Testis (tissue), 3 donors: ENCODE results near the gene CABCOCO1. TPM values are rescaled to one million over a fixed set of nuclear protein-coding genes. Genes with fewer than 3 reads are reported as not detected.

Experiments
- DNase-seq: peaks from one replicate; pipeline ENCODE4 v3.0.0-alpha.2; 2019
- H3K27ac ChIP-seq, 2 donors: fragments of 200-600 bp; sonication (generic); one replicate each; pipeline ENCODE4 v1.5.1; 2019
- H3K27me3 ChIP-seq: fragments of 200-600 bp; sonication (generic); one replicate; pipeline ENCODE4 v1.5.1; 2019
- H3K36me3 ChIP-seq: fragments of 200-600 bp; sonication (generic); one replicate; pipeline ENCODE4 v1.5.1; 2017; ENCODE audit warnings: low read depth; ENCODE audit errors: missing control alignments
- H3K4me1 ChIP-seq: fragments of 200-600 bp; sonication (generic); one replicate; pipeline ENCODE4 v1.5.1; 2019
- H3K4me3 ChIP-seq, 2 donors: fragments of 200-600 bp; sonication (generic); one replicate each; pipeline ENCODE4 v1.5.1; 2017 to 2019
- H3K9me3 ChIP-seq: fragments of 200-600 bp; sonication (generic); one replicate; pipeline ENCODE4 v1.5.1; 2017
- POLR2A ChIP-seq: fragments of 450-650 bp; IDR thresholded peaks from one replicate; pipeline ENCODE4 v1.6.1; 2017; ENCODE audit warnings: antibody characterized with exemption, mild to moderate bottlenecking, moderate library complexity
- WGBS, 2 donors: methylation state at CpG; one replicate each; pipeline ENCODE4 v1.1.5; 2018; 5-methylcytosine and 5-hydroxymethylcytosine counted together
- intact Hi-C: fragments of 100-400 bp; cut with DNase I; formaldehyde crosslinking; loops from one replicate; pipeline ENCODE4 v1.15.1; 2023; ENCODE audit warnings: low total_unique reads
- polyA plus RNA-seq: library from polyadenylated mRNA; stranded (reverse); fragments of 350-450 nt; fragmentation: Illumina TruSeq; extraction: RNeasy Lipid Tissue Mini Kit (QIAGEN cat#74804); gene quantifications from one replicate; pipeline ENCODE4 v1.2.3, GENCODE V29; 2014; ENCODE audit warnings: low read depth, low replicate concordance; ENCODE audit not compliant: insufficient read depth
- total RNA-seq, 2 donors: library from RNA; depleted of rRNA; stranded (reverse); fragments of >200 nt; gene quantifications; one replicate each; pipeline ENCODE4 v1.2.3, GENCODE V29; 2016
- TF ChIP-seq, protein P1 (sequence below), 3 experiments: fragments of 450-650 bp in 2 of 3; fragments of 200-600 bp in 1 of 3; sonication (generic) in 1 of 3; IDR thresholded peaks; one replicate each; pipeline ENCODE4 v1.5.1; 2016 to 2019; ENCODE audit warnings: antibody characterized with exemption in 3 of 3, mild to moderate bottlenecking in 2 of 3, moderate library complexity in 1 of 3

The CABCOCO1 gene
- total and polyA plus RNA-seq, 3 donors from 2014 or later, result 2.5 to 26.0 (median 10.2) TPM

DNA sequence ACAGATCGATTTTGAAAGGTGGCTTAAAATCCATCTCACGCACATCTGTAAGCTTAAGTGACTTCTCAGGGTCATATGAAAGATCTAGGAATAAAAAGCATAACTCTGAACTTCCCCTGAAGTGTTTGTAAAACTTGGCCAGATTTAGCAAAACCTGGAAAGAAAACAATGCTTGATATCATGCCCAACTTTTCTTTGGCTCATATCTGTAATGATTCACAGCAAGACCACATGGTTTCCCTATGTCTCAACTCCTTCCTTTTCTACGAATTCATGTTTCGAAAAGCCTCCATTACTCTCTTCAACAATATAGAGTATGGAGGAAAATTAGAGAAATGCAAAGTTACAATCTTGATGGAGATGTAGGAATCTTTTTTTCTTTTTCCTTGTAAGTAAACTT is 20.1 kb upstream of the CABCOCO1 start:
- DNase-seq, result no peak
- 48 to 61% methylated on average over 4 of the region's 4 CpGs for WGBS, 2 donors

DNA sequence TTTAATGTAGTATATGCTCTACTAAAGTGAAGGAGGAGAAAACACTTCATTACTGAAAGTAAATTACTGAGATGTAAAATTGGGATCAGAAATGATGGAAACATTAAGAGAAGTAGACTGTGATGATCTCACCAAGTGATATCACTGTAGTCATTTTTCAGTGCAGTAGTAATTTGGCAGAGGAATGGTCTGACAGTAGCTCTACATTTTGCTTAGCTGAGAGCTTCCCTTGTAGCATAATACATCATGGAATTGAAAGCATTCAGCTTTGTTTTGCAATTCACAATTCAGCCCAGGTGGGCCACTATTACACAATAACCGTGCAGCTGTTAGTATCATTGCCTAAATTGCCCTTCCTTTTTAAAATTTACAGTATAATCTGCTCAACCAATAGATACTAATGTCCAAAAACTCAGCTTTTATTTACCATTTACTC is 19.4 kb upstream of the CABCOCO1 start:
- Histone ChIP-seq H3K36me3 (no peaks in the 10 kb centered on the region), H3K27me3 (no peaks in the 10 kb centered on the region), H3K9me3 (no peaks in the 10 kb centered on the region), H3K27ac (no peak overlapping the region), H3K4me3 (no peak overlapping the region), H3K4me1 (no peaks in the 10 kb centered on the region)
- DNase-seq, result no peak
- intact Hi-C loops, result no loop called here
- TF ChIP-seq, protein P1, sequence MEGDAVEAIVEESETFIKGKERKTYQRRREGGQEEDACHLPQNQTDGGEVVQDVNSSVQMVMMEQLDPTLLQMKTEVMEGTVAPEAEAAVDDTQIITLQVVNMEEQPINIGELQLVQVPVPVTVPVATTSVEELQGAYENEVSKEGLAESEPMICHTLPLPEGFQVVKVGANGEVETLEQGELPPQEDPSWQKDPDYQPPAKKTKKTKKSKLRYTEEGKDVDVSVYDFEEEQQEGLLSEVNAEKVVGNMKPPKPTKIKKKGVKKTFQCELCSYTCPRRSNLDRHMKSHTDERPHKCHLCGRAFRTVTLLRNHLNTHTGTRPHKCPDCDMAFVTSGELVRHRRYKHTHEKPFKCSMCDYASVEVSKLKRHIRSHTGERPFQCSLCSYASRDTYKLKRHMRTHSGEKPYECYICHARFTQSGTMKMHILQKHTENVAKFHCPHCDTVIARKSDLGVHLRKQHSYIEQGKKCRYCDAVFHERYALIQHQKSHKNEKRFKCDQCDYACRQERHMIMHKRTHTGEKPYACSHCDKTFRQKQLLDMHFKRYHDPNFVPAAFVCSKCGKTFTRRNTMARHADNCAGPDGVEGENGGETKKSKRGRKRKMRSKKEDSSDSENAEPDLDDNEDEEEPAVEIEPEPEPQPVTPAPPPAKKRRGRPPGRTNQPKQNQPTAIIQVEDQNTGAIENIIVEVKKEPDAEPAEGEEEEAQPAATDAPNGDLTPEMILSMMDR (IDR thresholded peaks at IDR 0.05), result no peak
- TF ChIP-seq POLR2A, result no peak
- WGBS, 2 donors, result 77 to 85% methylated on average over 1 of the region's 1 CpG

More for the DNA sequence above, 20.1 kb upstream of the CABCOCO1 start:
- H3K9me3 ChIP-seq, result no peaks in the 10 kb centered on the region
- H3K27ac ChIP-seq, result no peak overlapping the region
- no peak overlapping the region for H3K4me3 ChIP-seq
- H3K27me3 ChIP-seq, result no peaks in the 10 kb centered on the region
- no peaks in the 10 kb centered on the region for H3K36me3 ChIP-seq
- intact Hi-C loops, result no loop called here
- TF ChIP-seq POLR2A, result no peak
- TF ChIP-seq, protein P1 (IDR thresholded peaks at IDR 0.05), result no peak
- no peaks in the 10 kb centered on the region for H3K4me1 ChIP-seq

DNA sequence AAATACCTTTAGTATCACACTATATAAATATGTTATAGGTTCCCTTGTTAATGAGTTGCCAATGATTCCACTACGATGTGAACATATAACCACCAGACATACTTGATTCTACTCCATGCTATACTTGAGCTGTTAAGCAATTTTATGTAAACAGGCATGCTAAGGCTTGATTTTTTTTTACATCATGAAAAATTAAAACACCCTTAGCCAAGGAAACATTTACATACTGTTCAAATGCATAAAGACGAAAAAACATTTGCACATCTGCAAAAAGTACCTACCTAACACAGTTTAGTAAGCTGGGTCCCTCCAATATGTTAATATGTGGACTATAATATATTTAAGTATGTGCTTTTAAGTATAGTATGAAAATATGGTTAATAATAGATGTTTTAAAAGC is 9.0 kb upstream of the CABCOCO1 start:
- Histone ChIP-seq H3K36me3 (no peaks in the 10 kb centered on the region), H3K27me3 (no peaks in the 10 kb centered on the region), H3K4me3 (no peak overlapping the region), H3K4me1 (no peaks in the 10 kb centered on the region), H3K9me3 (no peaks in the 10 kb centered on the region), H3K27ac (no peak overlapping the region)
- intact Hi-C loops, result no loop called here
- TF ChIP-seq POLR2A, result no peak
- TF ChIP-seq, protein P1 (IDR thresholded peaks at IDR 0.05), result no peak
- 93 to 95% methylated on average over 2 of the region's 2 CpGs for WGBS, 2 donors
- DNase-seq, result no peak

DNA sequence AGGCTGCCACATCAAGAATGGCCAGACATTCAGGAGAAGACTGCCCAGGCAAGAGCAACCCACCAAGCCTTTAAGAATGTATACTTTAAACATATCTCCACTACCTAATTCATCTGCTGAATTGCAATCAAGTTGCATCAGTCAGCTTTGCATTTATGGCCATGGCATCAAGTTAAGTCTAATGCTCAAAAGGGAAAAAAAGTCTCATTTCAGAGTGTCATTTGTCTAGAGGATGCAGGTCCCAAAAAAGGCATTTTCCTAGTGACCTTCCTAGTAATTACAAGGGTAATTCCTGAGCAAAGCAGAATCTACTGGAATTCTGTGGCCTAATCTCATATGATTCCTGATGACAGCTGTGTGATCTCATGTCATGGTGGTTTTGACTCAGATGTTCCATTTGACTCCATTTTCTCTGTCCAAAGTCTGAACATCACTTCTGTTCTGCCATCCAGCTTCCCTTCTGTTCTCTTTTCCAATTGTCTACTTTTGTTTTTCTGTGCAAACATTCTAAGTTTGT is 7.3 kb upstream of the CABCOCO1 start:
- Histone ChIP-seq H3K4me1 (no peaks in the 10 kb centered on the region), H3K27me3 (no peaks in the 10 kb centered on the region), H3K9me3 (no peaks in the 10 kb centered on the region), H3K27ac (no peak overlapping the region), H3K4me3 (no peak overlapping the region), H3K36me3 (no peaks in the 10 kb centered on the region)
- DNase-seq, result no peak
- intact Hi-C loops, result no loop called here
- TF ChIP-seq POLR2A, result no peak
- TF ChIP-seq, protein P1 (IDR thresholded peaks at IDR 0.05), result no peak

DNA sequence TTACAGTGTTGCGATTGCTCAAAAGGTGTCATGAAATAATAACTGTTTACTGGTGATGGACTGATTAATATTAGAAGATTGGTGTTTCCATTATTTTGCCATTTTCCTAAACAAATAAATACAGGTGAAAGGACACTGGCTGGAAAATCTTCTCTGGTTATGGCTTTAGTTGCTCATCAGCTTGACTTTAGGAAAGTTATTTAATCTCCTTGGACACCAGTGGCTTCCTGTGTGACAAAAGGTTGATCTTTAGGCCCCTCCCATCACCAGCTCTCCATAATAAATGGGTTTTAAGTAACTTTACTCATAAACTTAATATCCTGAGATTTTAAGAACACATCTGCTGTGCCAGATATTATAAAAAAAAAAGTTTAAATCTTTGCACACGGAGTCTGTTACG is 737 bp downstream of the CABCOCO1 start:
- intact Hi-C loops, result no loop called here
- Histone ChIP-seq H3K27ac (no peak overlapping the region), H3K36me3 (no peaks in the 10 kb centered on the region), H3K4me3 (peak overlapping the region; percentile 62 to 73), H3K4me1 (peaks cover 3% of the 10 kb centered on the region), H3K9me3 (no peaks in the 10 kb centered on the region), H3K27me3 (no peaks in the 10 kb centered on the region)
- no peak for TF ChIP-seq POLR2A
- TF ChIP-seq, protein P1 (IDR thresholded peaks at IDR 0.05), result no peak
- 52 to 62% methylated on average over 3 of the region's 3 CpGs for WGBS, 2 donors
- no peak for DNase-seq
